ENCODE measurements around the gene SCN8A.

GRCh38 chr12:51726931-51727330, 135.9 kb downstream of the SCN8A start:
- TF ChIP-seq POLR2A (IDR thresholded peaks at IDR 0.05): no peak
- TF ChIP-seq, protein P1, sequence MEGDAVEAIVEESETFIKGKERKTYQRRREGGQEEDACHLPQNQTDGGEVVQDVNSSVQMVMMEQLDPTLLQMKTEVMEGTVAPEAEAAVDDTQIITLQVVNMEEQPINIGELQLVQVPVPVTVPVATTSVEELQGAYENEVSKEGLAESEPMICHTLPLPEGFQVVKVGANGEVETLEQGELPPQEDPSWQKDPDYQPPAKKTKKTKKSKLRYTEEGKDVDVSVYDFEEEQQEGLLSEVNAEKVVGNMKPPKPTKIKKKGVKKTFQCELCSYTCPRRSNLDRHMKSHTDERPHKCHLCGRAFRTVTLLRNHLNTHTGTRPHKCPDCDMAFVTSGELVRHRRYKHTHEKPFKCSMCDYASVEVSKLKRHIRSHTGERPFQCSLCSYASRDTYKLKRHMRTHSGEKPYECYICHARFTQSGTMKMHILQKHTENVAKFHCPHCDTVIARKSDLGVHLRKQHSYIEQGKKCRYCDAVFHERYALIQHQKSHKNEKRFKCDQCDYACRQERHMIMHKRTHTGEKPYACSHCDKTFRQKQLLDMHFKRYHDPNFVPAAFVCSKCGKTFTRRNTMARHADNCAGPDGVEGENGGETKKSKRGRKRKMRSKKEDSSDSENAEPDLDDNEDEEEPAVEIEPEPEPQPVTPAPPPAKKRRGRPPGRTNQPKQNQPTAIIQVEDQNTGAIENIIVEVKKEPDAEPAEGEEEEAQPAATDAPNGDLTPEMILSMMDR (IDR thresholded peaks at IDR 0.05): no peak
